ENCODE results near the gene UTP4. TPM values are rescaled to one million over a fixed set of nuclear protein-coding genes. Genes with fewer than 3 reads are reported as not detected.

The UTP4 gene
- total and polyA plus RNA-seq, 2 of the 8 experiments (the other 6 are each of a cell fraction or from before 2014, with no cell fraction given) = 101 to 118 TPM

GRCh38 chr16:69179328-69180010 is 47.0 kb downstream of the UTP4 start:
- H3K79me1 ChIP-seq (ENCODE audit: low read depth, low read length) = no peaks in the 10 kb centered on the region
- no peak overlapping the region for H2AK5ac ChIP-seq (ENCODE audit: low read depth, low read length)
- H3K4me2 ChIP-seq (ENCODE audit: insufficient read depth in 1 of 2, low read depth in 2 of 2, low read length in 2 of 2) = no peak overlapping the region
- CTCF ChIA-PET (ENCODE audit: partially characterized antibody) = interaction anchor here (1.8 to 2.6 kb wide), 2 partner anchors 29 to 107 kb away, joined by 5 to 6 read pairs; no protein-coding TSS in a partner anchor
- no peak overlapping the region for H4K5ac ChIP-seq (ENCODE audit: insufficient read length, low read depth, low read length)
- DNase-seq (ENCODE audit: low read depth in 1 of 2, low spot score in 2 of 2) (no peak), FAIRE-seq (no peak)
- no peaks in the 10 kb centered on the region for H3K4me1 ChIP-seq (replicated peaks in 1 of 4; ENCODE audit: control insufficient read depth in 3 of 4, insufficient read depth in 4 of 4, low read length in 3 of 4)
- H3K56ac ChIP-seq (replicated peaks; ENCODE audit: insufficient read length, low read depth, low read length) = no peak overlapping the region
- WGBS, 2 experiments (ENCODE audit: extremely low coverage in 1 of 2, insufficient coverage in 1 of 2, insufficient read length in 1 of 2, insufficient replicate concordance in 2 of 2, low coverage in 1 of 2, low lambda C conversion rate in 2 of 2, missing lambda C conversion rate in 1 of 2) = 88% methylated on average over 6 of the region's 6 CpGs; no CpG with 5 or more reads in 1 of the 2 experiments
- no peak overlapping the region for H2AFZ ChIP-seq (ENCODE audit: low read length)
- no peak overlapping the region for H2BK5ac ChIP-seq (ENCODE audit: low read depth, low read length)
- H3K4ac ChIP-seq (replicated peaks; ENCODE audit: insufficient read length, low read depth, low read length) = no peak overlapping the region
- no peaks in the 10 kb centered on the region for H3K36me3 ChIP-seq (ENCODE audit: control insufficient read depth in 2 of 4, insufficient read depth in 4 of 4, low read length in 3 of 4)
- H4K8ac ChIP-seq (ENCODE audit: extremely low read depth, insufficient read depth, low read length) = no peak overlapping the region
- no peak overlapping the region for H2BK12ac ChIP-seq (ENCODE audit: low read depth, low read length)
- no peak overlapping the region for H3K4me3 ChIP-seq (ENCODE audit: extremely low read depth in 1 of 4, insufficient read depth in 2 of 4, low read depth in 3 of 4, low read length in 4 of 4)
- no peak overlapping the region for H4K91ac ChIP-seq (replicated peaks; ENCODE audit: insufficient read length, low read length)
- H3K18ac ChIP-seq (ENCODE audit: extremely low read depth, low read length) = no peak overlapping the region
- no peaks in the 10 kb centered on the region for H4K20me1 ChIP-seq (replicated peaks in 1 of 2; ENCODE audit: control insufficient read depth in 1 of 2, insufficient read depth in 2 of 2, low read length in 2 of 2)
- H3K9ac ChIP-seq (replicated peaks in 1 of 4; ENCODE audit: extremely low read depth in 1 of 4, low read depth in 3 of 4, low read length in 3 of 4) = no peak overlapping the region
- H3K14ac ChIP-seq (ENCODE audit: insufficient read length) = no peak overlapping the region
- no peak overlapping the region for H3K27ac ChIP-seq (ENCODE audit: low read depth, low read length)
- H3K23ac ChIP-seq (ENCODE audit: insufficient read length) = no peak overlapping the region
- H2BK20ac ChIP-seq (ENCODE audit: low read length) = no peak overlapping the region
- H3K79me2 ChIP-seq (ENCODE audit: control insufficient read depth in 1 of 2, insufficient read depth in 2 of 2, low read length in 2 of 2) = no peaks in the 10 kb centered on the region
- H3K23me2 ChIP-seq (ENCODE audit: low read depth, low read length) = no peaks in the 10 kb centered on the region
- H3K27me3 ChIP-seq (replicated peaks in 1 of 4; ENCODE audit: control insufficient read depth in 3 of 4, extremely low read depth in 1 of 4, insufficient read depth in 3 of 4, low read length in 3 of 4) = no peaks in the 10 kb centered on the region
- H3K9me3 ChIP-seq (ENCODE audit: insufficient read depth in 2 of 2, low read depth in 1 of 2, low read length in 1 of 2) = no peaks in the 10 kb centered on the region
- no peak overlapping the region for H2BK120ac ChIP-seq (replicated peaks; ENCODE audit: low read depth, low read length)
- no peak overlapping the region for H2BK15ac ChIP-seq (ENCODE audit: low read length)
- POLR2A ChIA-PET (ENCODE audit: partially characterized antibody) = interaction anchor here (2.1 kb wide), 1 partner anchor 9 kb away, joined by 6 read pairs; no protein-coding TSS in a partner anchor
- TF ChIP-seq CREB1 (IDR thresholded peaks at IDR 0.05) = no peak
- TF ChIP-seq TAF7 (optimal IDR thresholded peaks at IDR 0.05; ENCODE audit: borderline replicate concordance, low read depth, low read length) = no peak
- TF ChIP-seq EP300 (IDR thresholded peaks at IDR 0.05; ENCODE audit: borderline replicate concordance in 1 of 2, low read depth in 2 of 2, low read length in 2 of 2) = no peak
- no peak for TF ChIP-seq SRF (IDR thresholded peaks at IDR 0.05; ENCODE audit: low read depth, low read length)
- TF ChIP-seq MAX (IDR thresholded peaks at IDR 0.05) = no peak
- no peak for TF ChIP-seq NANOG (IDR thresholded peaks at IDR 0.05; ENCODE audit: insufficient read depth, low read depth, low read length, poor library complexity, severe bottlenecking)
- TF ChIP-seq RXRA (IDR thresholded peaks at IDR 0.05; ENCODE audit: insufficient read depth, low read depth, low read length) = no peak
- no peak for TF ChIP-seq SIRT6 (IDR thresholded peaks at IDR 0.05; ENCODE audit: low read length)
- no peak for TF ChIP-seq CBX5 (IDR thresholded peaks at IDR 0.05; ENCODE audit: low read depth, low read length)
- no peak for TF ChIP-seq USF2 (IDR thresholded peaks at IDR 0.05; ENCODE audit: low read length)
- no peak for TF ChIP-seq JUN (IDR thresholded peaks at IDR 0.05; ENCODE audit: low read depth, low read length)
- no peak for TF ChIP-seq CBX8 (IDR thresholded peaks at IDR 0.05; ENCODE audit: borderline replicate concordance, low read depth, low read length)

All from H1 (cell line).